Measurements from ENCODE around the gene TEX29. TPM values are rescaled to one million over a fixed set of nuclear protein-coding genes. Genes with fewer than 3 reads are reported as not detected.

Gene TEX29
- total and polyA plus RNA-seq, 7 donors, result 0.79 to 2.1 (median 1.5) TPM; not detected in 4

GRCh38 chr13:111371720-111372119 is 51.3 kb downstream of the TEX29 start:
- H3K27me3 ChIP-seq, result no peaks in the 10 kb centered on the region
- no peaks in the 10 kb centered on the region for H3K4me1 ChIP-seq
- no peaks in the 10 kb centered on the region for H3K9me3 ChIP-seq
- no peak overlapping the region for H3K4me3 ChIP-seq
- 75% methylated on average over 7 of the region's 7 CpGs for WGBS, 2 donors
- H3K27ac ChIP-seq, result no peak overlapping the region
- no peak for TF ChIP-seq CTCF (IDR thresholded peaks at IDR 0.05)
- TF ChIP-seq POLR2A (IDR thresholded peaks at IDR 0.05), result no peak
- no peak for TF ChIP-seq POLR2AphosphoS5 (IDR thresholded peaks at IDR 0.05)
- no peak for TF ChIP-seq EP300 (IDR thresholded peaks at IDR 0.05)
- intact Hi-C loops (cut with DNase I), result no loop called here
- H3K36me3 ChIP-seq, result no peaks in the 10 kb centered on the region
- no peak for DNase-seq

- Histone ChIP-seq H3K27ac (no peak overlapping the region), H3K4me1 (no peaks in the 10 kb centered on the region), H3K36me3 (no peaks in the 10 kb centered on the region), H3K9me3 (no peaks in the 10 kb centered on the region), H3K27me3 (no peaks in the 10 kb centered on the region), H3K4me3 (no peak overlapping the region)
- intact Hi-C loops (cut with DNase I), result no loop called here
- DNase-seq, result no peak
- WGBS, 2 donors, result 76 to 77% methylated on average over 23 of the region's 23 CpGs
- TF ChIP-seq EP300 (IDR thresholded peaks at IDR 0.05) (no peak), POLR2A (IDR thresholded peaks at IDR 0.05) (no peak), POLR2AphosphoS5 (IDR thresholded peaks at IDR 0.05) (no peak), CTCF (IDR thresholded peaks at IDR 0.05) (no peak)
Measured at GRCh38 chr13:111372651-111373425, 52.4 kb downstream of the TEX29 start.

GRCh38 chr13:111373486-111373885 is 53.0 kb downstream of the TEX29 start:
- Histone ChIP-seq H3K36me3 (no peaks in the 10 kb centered on the region), H3K4me1 (no peaks in the 10 kb centered on the region), H3K9me3 (no peaks in the 10 kb centered on the region), H3K27ac (no peak overlapping the region), H3K27me3 (no peaks in the 10 kb centered on the region), H3K4me3 (no peak overlapping the region)
- intact Hi-C loops (cut with DNase I), result no loop called here
- no peak for DNase-seq
- no peak for TF ChIP-seq POLR2AphosphoS5 (IDR thresholded peaks at IDR 0.05)
- no peak for TF ChIP-seq CTCF (IDR thresholded peaks at IDR 0.05)
- no peak for TF ChIP-seq POLR2A (IDR thresholded peaks at IDR 0.05)
- no peak for TF ChIP-seq EP300 (IDR thresholded peaks at IDR 0.05)
- WGBS, 2 donors, result 87 to 88% methylated on average over 6 of the region's 6 CpGs

- Histone ChIP-seq H3K4me3 (no peak overlapping the region), H3K27ac (no peak overlapping the region), H3K36me3 (no peaks in the 10 kb centered on the region), H3K4me1 (no peaks in the 10 kb centered on the region), H3K9me3 (no peaks in the 10 kb centered on the region), H3K27me3 (no peaks in the 10 kb centered on the region)
- no peak for DNase-seq
- no peak for TF ChIP-seq EP300 (IDR thresholded peaks at IDR 0.05)
- TF ChIP-seq POLR2AphosphoS5 (IDR thresholded peaks at IDR 0.05), result no peak
- no peak for TF ChIP-seq POLR2A (IDR thresholded peaks at IDR 0.05)
- intact Hi-C loops (cut with DNase I), result no loop called here
- WGBS, 2 donors, result 85 to 95% methylated on average over 5 of the region's 5 CpGs
Measured at GRCh38 chr13:111380431-111380830, 60.0 kb downstream of the TEX29 start.

- H3K27me3 ChIP-seq, result no peaks in the 10 kb centered on the region
- WGBS, 2 donors, result 11 to 35% methylated on average over 2 of the region's 2 CpGs
- intact Hi-C loops (cut with DNase I), result no loop called here
- TF ChIP-seq POLR2A (IDR thresholded peaks at IDR 0.05) (no peak), CTCF (IDR thresholded peaks at IDR 0.05) (no peak), EP300 (IDR thresholded peaks at IDR 0.05) (no peak), POLR2AphosphoS5 (IDR thresholded peaks at IDR 0.05) (no peak)
- H3K4me3 ChIP-seq, result no peak overlapping the region
- no peak for DNase-seq
- H3K4me1 ChIP-seq, result no peaks in the 10 kb centered on the region
- no peak overlapping the region for H3K27ac ChIP-seq
- no peaks in the 10 kb centered on the region for H3K9me3 ChIP-seq
- no peaks in the 10 kb centered on the region for H3K36me3 ChIP-seq
Measured at GRCh38 chr13:111382411-111382810, 62.0 kb downstream of the TEX29 start.
